Neural progenitor cell (in vitro differentiated cells): ENCODE results near the gene HOXD3. TPM values are rescaled to one million over a fixed set of nuclear protein-coding genes. Genes with fewer than 3 reads are reported as not detected.

Experiments used
- DNase-seq: peaks from one replicate; pipeline ENCODE4 v3.0.0-alpha.2; 2016; ENCODE audit warnings: low spot score
- H2AFZ ChIP-seq: fragments of 200-600 bp; sonication (generic); replicated peaks from 2 replicates; pipeline ENCODE4 v1.6.1; 2016; ENCODE audit warnings: antibody characterized with exemption
- H3F3A ChIP-seq: fragments of 200-600 bp; sonication (generic); 2 replicates; pipeline ENCODE4 v1.6.1; 2016; ENCODE audit warnings: antibody characterized with exemption, low read depth
- H3K27ac ChIP-seq: fragments of 200-600 bp; sonication (generic); 2 replicates; pipeline ENCODE4 v1.5.1; 2016; ENCODE audit warnings: mild to moderate bottlenecking
- H3K27me3 ChIP-seq: fragments of 200-600 bp; sonication (generic); 2 replicates; pipeline ENCODE4 v1.6.1; 2016; ENCODE audit warnings: mild to moderate bottlenecking, moderate library complexity
- H3K36me3 ChIP-seq: fragments of 200-600 bp; sonication (generic); 2 replicates; pipeline ENCODE4 v1.5.1; 2016
- H3K4me1 ChIP-seq: fragments of 200-600 bp; sonication (generic); 2 replicates; pipeline ENCODE4 v1.6.1; 2016; ENCODE audit warnings: mixed run types
- H3K4me2 ChIP-seq: fragments of 200-600 bp; sonication (generic); 2 replicates; pipeline ENCODE4 v1.6.1; 2016
- H3K4me3 ChIP-seq: fragments of 200-600 bp; sonication (generic); 2 replicates; pipeline ENCODE4 v1.5.1; 2016
- H3K79me2 ChIP-seq: fragments of 200-600 bp; sonication (generic); 2 replicates; pipeline ENCODE4 v1.6.1; 2016; ENCODE audit warnings: low read depth
- H3K9ac ChIP-seq: fragments of 200-600 bp; sonication (generic); 2 replicates; pipeline ENCODE4 v1.6.1; 2016
- H3K9me3 ChIP-seq: fragments of 200-600 bp; sonication (generic); 2 replicates; pipeline ENCODE4 v1.5.1; 2016; ENCODE audit warnings: low read depth
- H4K20me1 ChIP-seq: fragments of 200-600 bp; sonication (generic); 2 replicates; pipeline ENCODE4 v1.6.1; 2016; ENCODE audit warnings: low read depth
- H3K27ac Mint-ChIP-seq: 3 replicates; pipeline ENCODE4 v1.8.0; 2021; ENCODE audit warnings: mixed read lengths
- H3K27me3 Mint-ChIP-seq: 2 replicates; pipeline ENCODE4 v1.8.0; 2022; ENCODE audit warnings: low read depth, mild to moderate bottlenecking, inconsistent platforms, moderate library complexity, mixed read lengths; ENCODE audit not compliant: insufficient read depth
- H3K36me3 Mint-ChIP-seq: 3 replicates; pipeline ENCODE4 v1.8.0; 2021; ENCODE audit warnings: mixed read lengths
- H3K4me1 Mint-ChIP-seq: 3 replicates; pipeline ENCODE4 v1.8.0; 2021; ENCODE audit warnings: mixed read lengths
- H3K4me3 Mint-ChIP-seq: 3 replicates; pipeline ENCODE4 v1.8.0; 2021; ENCODE audit warnings: mild to moderate bottlenecking, moderate library complexity, mixed read lengths
- H3K9me3 Mint-ChIP-seq: 3 replicates; pipeline ENCODE4 v1.8.0; 2020; ENCODE audit warnings: mixed read lengths
- CTCF ChIP-seq: fragments of 200-600 bp; sonication (generic); IDR thresholded peaks from 2 replicates; pipeline ENCODE4 v1.5.1; 2017; ENCODE audit warnings: antibody characterized with exemption, mild to moderate bottlenecking
- EZH2 ChIP-seq: fragments of 200-600 bp; sonication (generic); IDR thresholded peaks from 2 replicates; pipeline ENCODE4 v1.6.1; 2017; ENCODE audit warnings: antibody characterized with exemption, mild to moderate bottlenecking, moderate library complexity
- EZH2phosphoT487 ChIP-seq: fragments of 200-600 bp; sonication (generic); IDR thresholded peaks from 2 replicates; pipeline ENCODE4 v1.6.1; 2017; ENCODE audit warnings: antibody characterized with exemption
- total RNA-seq: library from RNA; depleted of rRNA; stranded (reverse); fragments of >200 nt; gene quantifications from 2 replicates; pipeline ENCODE4 v1.2.3, GENCODE V29; 2015; ENCODE audit warnings: low replicate concordance

HOXD3 gene
- total RNA-seq, 1 donor from 2014 or later, result not detected

GRCh38 chr2:176173567-176174381 lies 16.7 kb downstream of the HOXD3 start:
- H3K9ac ChIP-seq, result no peak overlapping the region
- no peak for TF ChIP-seq EZH2phosphoT487
- TF ChIP-seq EZH2, result no peak
- TF ChIP-seq CTCF, result no peak
- peaks cover 15% of the 10 kb centered on the region for H3F3A ChIP-seq
- Mint-ChIP-seq H3K4me1 (peaks cover 25% of the 10 kb centered on the region), H3K9me3 (peaks cover 12% of the 10 kb centered on the region), H3K27ac (no peak overlapping the region), H3K36me3 (peaks cover 2% of the 10 kb centered on the region), H3K27me3 (peaks cover 84% of the 10 kb centered on the region), H3K4me3 (peak overlapping the region; percentile 64)
- no peak overlapping the region for H2AFZ ChIP-seq
- H3K4me3 ChIP-seq, result no peak overlapping the region
- no peak overlapping the region for H3K27ac ChIP-seq
- H3K36me3 ChIP-seq, result no peaks in the 10 kb centered on the region
- peaks cover 12% of the 10 kb centered on the region for H3K4me1 ChIP-seq
- H4K20me1 ChIP-seq, result peaks cover 93% of the 10 kb centered on the region
- H3K27me3 ChIP-seq, result peaks cover 100% of the 10 kb centered on the region
- H3K4me2 ChIP-seq, result no peak overlapping the region
- DNase-seq, result no peak
- no peaks in the 10 kb centered on the region for H3K79me2 ChIP-seq
- no peaks in the 10 kb centered on the region for H3K9me3 ChIP-seq

GRCh38 chr2:176174382-176174823 lies 17.3 kb downstream of the HOXD3 start:
- H3K27ac ChIP-seq, result no peak overlapping the region
- peaks cover 100% of the 10 kb centered on the region for H3K27me3 ChIP-seq
- peaks cover 2% of the 10 kb centered on the region for H3K36me3 Mint-ChIP-seq
- H3K9ac ChIP-seq, result no peak overlapping the region
- H3K79me2 ChIP-seq, result no peaks in the 10 kb centered on the region
- H2AFZ ChIP-seq, result no peak overlapping the region
- H3K4me3 Mint-ChIP-seq, result peak overlapping the region; percentile 64
- no peaks in the 10 kb centered on the region for H3K9me3 ChIP-seq
- H3K4me1 ChIP-seq, result peaks cover 12% of the 10 kb centered on the region
- H3K4me3 ChIP-seq, result peak overlapping the region; percentile 34
- TF ChIP-seq EZH2 (no peak), CTCF (no peak), EZH2phosphoT487 (no peak)
- H4K20me1 ChIP-seq, result peaks cover 93% of the 10 kb centered on the region
- H3K27ac Mint-ChIP-seq, result no peak overlapping the region
- peaks cover 15% of the 10 kb centered on the region for H3F3A ChIP-seq
- no peaks in the 10 kb centered on the region for H3K36me3 ChIP-seq
- H3K4me1 Mint-ChIP-seq, result peaks cover 25% of the 10 kb centered on the region
- peaks cover 90% of the 10 kb centered on the region for H3K27me3 Mint-ChIP-seq
- peaks cover 12% of the 10 kb centered on the region for H3K9me3 Mint-ChIP-seq
- peak; percentile 55 for DNase-seq
- peak overlapping the region; percentile 76 for H3K4me2 ChIP-seq

- Mint-ChIP-seq H3K36me3 (peaks cover 2% of the 10 kb centered on the region), H3K9me3 (peaks cover 12% of the 10 kb centered on the region), H3K4me1 (peaks cover 25% of the 10 kb centered on the region), H3K4me3 (peak overlapping the region; percentile 82), H3K27ac (no peak overlapping the region), H3K27me3 (peaks cover 90% of the 10 kb centered on the region)
- Histone ChIP-seq H3K36me3 (no peaks in the 10 kb centered on the region), H3K79me2 (no peaks in the 10 kb centered on the region), H3K4me2 (peak overlapping the region; percentile 76), H3K27ac (no peak overlapping the region), H3K4me3 (peak overlapping the region; percentile 34), H4K20me1 (peaks cover 93% of the 10 kb centered on the region), H3K9me3 (no peaks in the 10 kb centered on the region), H3K27me3 (peaks cover 100% of the 10 kb centered on the region), H3F3A (peaks cover 15% of the 10 kb centered on the region), H2AFZ (peak overlapping the region; percentile 9), H3K9ac (no peak overlapping the region), H3K4me1 (peaks cover 12% of the 10 kb centered on the region)
- no peak for TF ChIP-seq CTCF
- TF ChIP-seq EZH2, result peak; percentile 93
- peak; percentile 94 for TF ChIP-seq EZH2phosphoT487
- peak; percentile 85 for DNase-seq
Observed at GRCh38 chr2:176174824-176175708, 18.0 kb downstream of the HOXD3 start.
